ENCODE data around the gene MASP1.

- TF ChIP-seq CTCF (conservative IDR thresholded peaks at IDR 0.05; ENCODE audit: low read length): no peak
- no peak for TF ChIP-seq EZH2phosphoT487 (IDR thresholded peaks at IDR 0.05; ENCODE audit: borderline replicate concordance, low read depth, low read length)
Observed at GRCh38 chr3:187186375-187186774, 105.2 kb downstream of the MASP1 start.

Data from OCI-LY7 (cell line).